ENCODE data around the gene RHEX.
A peak's percentile ranks its signal among the peaks of the same experiment; 100 is the strongest.
"Not testable (repeated sequence)": the region's sequence is repeated elsewhere in the genome, so short reads cannot be mapped to it uniquely, and the experiment has no call there.

The RHEX gene

GRCh38 chr1:206052919-206053610 lies at the start of gene RHEX:
RHEX (plus strand) TSS chr1:206053173; CDS start chr1:206097829, 44,656 bp downstream.
- not testable (repeated sequence) for DNase-seq (ENCODE audit: low read depth)

GRCh38 chr1:206003854-206004800 lies 48.8 kb upstream of the RHEX start:
- no peak for DNase-seq (ENCODE audit: low read depth)

- DNase-seq (ENCODE audit: low read depth), result no peak
These were observed 48.1 kb upstream of the RHEX start for GRCh38 chr1:206004826-206005225.

GRCh38 chr1:206005234-206005633 lies 47.7 kb upstream of the RHEX start:
- no peak for DNase-seq (ENCODE audit: low read depth)

- DNase-seq (ENCODE audit: low read depth), result no peak
These were observed 47.2 kb upstream of the RHEX start for GRCh38 chr1:206005778-206006180.

- DNase-seq (ENCODE audit: low read depth), result no peak
These were observed 46.0 kb upstream of the RHEX start for GRCh38 chr1:206006946-206007345.

GRCh38 chr1:206010060-206010459 lies 42.9 kb upstream of the RHEX start:
- no peak for DNase-seq (ENCODE audit: low read depth)

GRCh38 chr1:206011057-206011456 lies 41.9 kb upstream of the RHEX start:
- DNase-seq (ENCODE audit: low read depth), result no peak

- DNase-seq (ENCODE audit: low read depth), result no peak
These were observed 40.7 kb upstream of the RHEX start for GRCh38 chr1:206012086-206012859.

GRCh38 chr1:206013026-206013795 lies 39.8 kb upstream of the RHEX start:
- DNase-seq (ENCODE audit: low read depth), result no peak

- no peak for DNase-seq (ENCODE audit: low read depth)
These were observed 38.4 kb upstream of the RHEX start for GRCh38 chr1:206014601-206015000.

- no peak for DNase-seq (ENCODE audit: low read depth)
These were observed 37.9 kb upstream of the RHEX start for GRCh38 chr1:206015071-206015470.

GRCh38 chr1:206020393-206021007 lies 32.5 kb upstream of the RHEX start:
- DNase-seq (ENCODE audit: low read depth), result no peak

GRCh38 chr1:206021008-206021625 lies 31.9 kb upstream of the RHEX start:
- DNase-seq (ENCODE audit: low read depth), result no peak

GRCh38 chr1:206021626-206022365 lies 31.2 kb upstream of the RHEX start:
- peak; percentile 43 for DNase-seq (ENCODE audit: low read depth)

- DNase-seq (ENCODE audit: low read depth), result no peak
These were observed 30.2 kb upstream of the RHEX start for GRCh38 chr1:206022766-206023165.

GRCh38 chr1:206023695-206024094 lies 29.3 kb upstream of the RHEX start, which contains the start of gene CTSE:
CTSE (minus strand) TSS chr1:206023895; CDS start chr1:206023791, 104 bp downstream.
- DNase-seq (ENCODE audit: low read depth), result no peak

- no peak for DNase-seq (ENCODE audit: low read depth)
These were observed 27.6 kb upstream of the RHEX start for GRCh38 chr1:206025283-206025820.

GRCh38 chr1:206029484-206029883 lies 23.5 kb upstream of the RHEX start:
- DNase-seq (ENCODE audit: low read depth), result peak; percentile 4

GRCh38 chr1:206030191-206030590 lies 22.8 kb upstream of the RHEX start:
- DNase-seq (ENCODE audit: low read depth), result no peak

Measured in HS-5 (cell line).